HFFc6 (cell line): ENCODE measurements around the gene CHCHD2. TPM values are rescaled to one million over a fixed set of nuclear protein-coding genes. Genes with fewer than 3 reads are reported as not detected.
"Not testable (repeated sequence)": the region's sequence is repeated elsewhere in the genome, so short reads cannot be mapped to it uniquely, and the experiment has no call there.

Experiments used
- DNase-seq: peaks from one replicate; pipeline ENCODE4 v3.0.0-alpha.2; 2018
- H3K27ac Mint-ChIP-seq: 2 replicates; pipeline ENCODE4 v1.8.0; 2020; ENCODE audit warnings: mild to moderate bottlenecking, mixed read lengths
- H3K27me3 Mint-ChIP-seq: 2 replicates; pipeline ENCODE4 v1.8.0; 2021; ENCODE audit warnings: mild to moderate bottlenecking, moderate library complexity, mixed read lengths; ENCODE audit not compliant: insufficient read depth
- H3K36me3 Mint-ChIP-seq: 2 replicates; pipeline ENCODE4 v1.8.0; 2021; ENCODE audit warnings: low read depth, mixed read lengths
- H3K4me1 Mint-ChIP-seq: 2 replicates; pipeline ENCODE4 v1.8.0; 2020; ENCODE audit warnings: low read depth, mixed read lengths
- H3K4me3 Mint-ChIP-seq: 2 replicates; pipeline ENCODE4 v1.8.0; 2020; ENCODE audit warnings: mild to moderate bottlenecking, moderate library complexity, mixed read lengths
- H3K9me3 Mint-ChIP-seq: 2 replicates; pipeline ENCODE4 v1.8.0; 2020; ENCODE audit warnings: mild to moderate bottlenecking, mixed read lengths
- CTCF ChIP-seq: fragments of 200-600 bp; sonication (generic); IDR thresholded peaks from 2 replicates; pipeline ENCODE4 v1.5.0; 2021; ENCODE audit warnings: antibody characterized with exemption, mild to moderate bottlenecking
- total RNA-seq, 6 experiments: library from RNA; stranded (reverse); fragmentation: NEBNext Ultra II Directional; extraction: Animal tissue kit (Norgen Biotek cat#: 25700); gene quantifications; 2 replicates in 1 of 6; 3 replicates in 5 of 6; pipeline ENCODE4 v1.2.3, GENCODE V29; 2021

Gene CHCHD2
- total RNA-seq, 6 experiments from 2014 or later: 386 to 430 (median 398) TPM

- peak; percentile 82 for TF ChIP-seq CTCF
- DNase-seq: peak; percentile 60
- peaks cover 20% of the 10 kb centered on the region for H3K4me1 Mint-ChIP-seq
- H3K27ac Mint-ChIP-seq: peak overlapping the region; percentile 76
- H3K27me3 Mint-ChIP-seq: peaks cover 3% of the 10 kb centered on the region
- H3K4me3 Mint-ChIP-seq: no peak overlapping the region
- peaks cover 11% of the 10 kb centered on the region for H3K36me3 Mint-ChIP-seq
- H3K9me3 Mint-ChIP-seq: no peaks in the 10 kb centered on the region
Observed at GRCh38 chr7:56079450-56080185, 26.7 kb downstream of the CHCHD2 start.

- DNase-seq: no peak
- H3K27ac Mint-ChIP-seq: no peak overlapping the region
- H3K9me3 Mint-ChIP-seq: no peaks in the 10 kb centered on the region
- H3K36me3 Mint-ChIP-seq: peaks cover 11% of the 10 kb centered on the region
- TF ChIP-seq CTCF: no peak
- H3K4me3 Mint-ChIP-seq: no peak overlapping the region
- H3K4me1 Mint-ChIP-seq: peaks cover 28% of the 10 kb centered on the region
- peaks cover 3% of the 10 kb centered on the region for H3K27me3 Mint-ChIP-seq
Observed at GRCh38 chr7:56078196-56078595, 28.1 kb downstream of the CHCHD2 start.

- no peak for TF ChIP-seq CTCF
- peaks cover 11% of the 10 kb centered on the region for H3K36me3 Mint-ChIP-seq
- peaks cover 3% of the 10 kb centered on the region for H3K27me3 Mint-ChIP-seq
- no peak overlapping the region for H3K27ac Mint-ChIP-seq
- H3K4me3 Mint-ChIP-seq: no peak overlapping the region
- no peak for DNase-seq
- no peaks in the 10 kb centered on the region for H3K9me3 Mint-ChIP-seq
- H3K4me1 Mint-ChIP-seq: peaks cover 28% of the 10 kb centered on the region
Observed at GRCh38 chr7:56077681-56078080, 28.6 kb downstream of the CHCHD2 start.

GRCh38 chr7:56074371-56074791 is 31.9 kb downstream of the CHCHD2 start:
- no peaks in the 10 kb centered on the region; the same call in 1 of the 2 replicates for H3K27me3 Mint-ChIP-seq
- H3K4me3 Mint-ChIP-seq: no peak overlapping the region
- no peaks in the 10 kb centered on the region for H3K9me3 Mint-ChIP-seq
- peak; percentile 79 for DNase-seq
- no peak overlapping the region for H3K27ac Mint-ChIP-seq
- peak; percentile 94 for TF ChIP-seq CTCF
- H3K36me3 Mint-ChIP-seq: peaks cover 16% of the 10 kb centered on the region
- peaks cover 23% of the 10 kb centered on the region for H3K4me1 Mint-ChIP-seq

- Mint-ChIP-seq H3K36me3 (peaks cover 33% of the 10 kb centered on the region), H3K4me1 (peaks cover 28% of the 10 kb centered on the region)
- not testable (repeated sequence) for H3K27me3 Mint-ChIP-seq, H3K9me3 Mint-ChIP-seq, H3K27ac Mint-ChIP-seq, H3K4me3 Mint-ChIP-seq, DNase-seq
Observed at GRCh38 chr7:56066376-56066775, 39.9 kb downstream of the CHCHD2 start.

GRCh38 chr7:56063882-56064625 is 42.2 kb downstream of the CHCHD2 start, which contains the start of gene SUMF2:
Gene SUMF2, plus strand, starts transcription at chr7:56064286. Its CDS starts 26 bp downstream, at chr7:56064312.
- Mint-ChIP-seq H3K27me3 (no peaks in the 10 kb centered on the region; the same call in none of the 2 replicates), H3K4me1 (peaks cover 51% of the 10 kb centered on the region), H3K36me3 (peaks cover 41% of the 10 kb centered on the region), H3K9me3 (no peaks in the 10 kb centered on the region), H3K4me3 (peak within 1 kb of the TSS; percentile 97), H3K27ac (peak within 1 kb of the TSS; percentile 95)
- peak; percentile 38; the same call in 1 of the 2 replicates for TF ChIP-seq CTCF
- peak; percentile 71 for DNase-seq
